Heart right ventricle (tissue), 16 donors: ENCODE measurements around the gene PTGES2. TPM values are rescaled to one million over a fixed set of nuclear protein-coding genes. Genes with fewer than 3 reads are reported as not detected.

Experiments
- ATAC-seq, 8 donors: fragments of 200-7000 bp; cut with Tn5 transposase; one replicate each; pipeline ENCODE4 v1.9.1; 2020; ENCODE audit warnings: mild to moderate bottlenecking in 8 of 8, moderate library complexity in 8 of 8, moderate number of reproducible peaks in 1 of 8
- DNase-seq, 2 donors: peaks; one replicate each; pipeline ENCODE4 v3.0.0-alpha.2; 2020
- H3K27ac ChIP-seq, 10 donors: fragments of 200-600 bp; sonication (generic) in 2 of 10; one replicate each; pipeline versions ENCODE4 v1.5.0 to v1.8.0; 2020 to 2022; ENCODE audit warnings: mild to moderate bottlenecking in 3 of 10
- H3K27me3 ChIP-seq, 7 donors: fragments of 200-600 bp; one replicate each; pipeline ENCODE4 v1.8.0; 2021 to 2022; ENCODE audit warnings: mild to moderate bottlenecking in 2 of 7
- H3K36me3 ChIP-seq, 9 donors: fragments of 200-600 bp; sonication (generic) in 1 of 9; one replicate each; pipeline versions ENCODE4 v1.5.0 to v1.8.0; 2020 to 2022; ENCODE audit warnings: mild to moderate bottlenecking in 2 of 9
- H3K4me1 ChIP-seq, 9 donors: fragments of 200-600 bp; sonication (generic) in 1 of 9; one replicate each; pipeline versions ENCODE4 v1.5.0 to v1.8.0; 2020 to 2022; ENCODE audit warnings: mild to moderate bottlenecking in 4 of 9
- H3K4me3 ChIP-seq, 10 donors: fragments of 200-600 bp; sonication (generic) in 2 of 10; one replicate each; pipeline versions ENCODE4 v1.5.0 to v1.8.0; 2020 to 2022; ENCODE audit warnings: mild to moderate bottlenecking in 7 of 10, moderate library complexity in 2 of 10
- H3K9me3 ChIP-seq, 11 donors: fragments of 200-600 bp in 10 of 11; sonication (generic) in 2 of 11; one replicate each; pipeline versions ENCODE4 v1.5.0 to v1.8.0; 2013 to 2022; ENCODE audit warnings: mild to moderate bottlenecking in 2 of 11, control low read depth in 1 of 11, moderate library complexity in 1 of 11
- WGBS, 2 donors: extraction: QIAGEN DNeasy Blood & Tissue Kit; methylation state at CpG; one replicate each; pipeline ENCODE4 v1.1.7; 2013; ENCODE audit warnings: inconsistent platforms in 1 of 2; 5-methylcytosine and 5-hydroxymethylcytosine counted together
- intact Hi-C, 10 donors: fragments of 100-400 bp; cut with DNase I; formaldehyde crosslinking; loops; one replicate each; pipeline versions ENCODE4 v1.11.1 to v1.14.2; 2022
- polyA plus RNA-seq, 2 donors: library from polyadenylated mRNA; stranded (reverse); fragments of 200-250 nt; gene quantifications; one replicate each; pipeline ENCODE4 v1.2.3, GENCODE V29; 2013
- total RNA-seq, 10 donors: library from RNA; stranded (reverse); fragmentation: NEBNext Ultra II Directional in 3 of 10; extraction: Animal tissue kit (Norgen Biotek cat#: 25700) in 3 of 10; gene quantifications; one replicate each; pipeline versions ENCODE4 v1.2.1 to v1.2.4, GENCODE V29; 2021 to 2023
- TF ChIP-seq, protein P1 (sequence below), 9 donors: fragments of 200-600 bp; sonication (generic) in 2 of 9; IDR thresholded peaks; one replicate each; pipeline versions ENCODE4 v1.5.0 to v1.8.0; 2021 to 2022; ENCODE audit warnings: antibody characterized with exemption in 9 of 9, mild to moderate bottlenecking in 5 of 9, moderate library complexity in 1 of 9
- donor health status: Arrhythmogenic right ventricular cardiomyopathy.
- donor health status: ischemic (EF 13 %, LVEDD 7.1; RV severe dilation, severe dysfunction).
- donor health status: healthy with polysubstance abuse.
- donor health status: DM: no; HTN: yes; CAD: no.
- donor health status: DM: no; HTN: no; CAD: no.
- donor health status: ischemic (EF 25% LVEDD 6.9; RV normal size, moderate dysfunction).
- donor health status: ischemic (EF 25% LVEDD 5.7; RV mildly dilated, moderate dysfunction).
- donor health status: healthy.
- donor health status: DM: yes; HTN: yes; CAD: no.
- donor health status: Ischemic cardiomyopathy.
- donor health status: ischemic (EF 35%, LVEDD 5.7; RV mildly dilated, moderate dysfunction).
- donor health status: nonischemic (EF 11% LVEDD 7.7; RV severe dilation, severe dysfunction).
- donor health status: DM: yes; HTN: yes; CAD: no.
- donor health status: PGD.
- donor health status: ischemic (EF 29% LVEDD 5.4; RV normal size, mild dysfunction).
- donor health status: nonischemic (EF 23%, LVEDD 6.1; RV moderate dilation, normal function).

The PTGES2 gene
- total and polyA plus RNA-seq, 12 donors = 117 to 166 (median 147) TPM

DNA sequence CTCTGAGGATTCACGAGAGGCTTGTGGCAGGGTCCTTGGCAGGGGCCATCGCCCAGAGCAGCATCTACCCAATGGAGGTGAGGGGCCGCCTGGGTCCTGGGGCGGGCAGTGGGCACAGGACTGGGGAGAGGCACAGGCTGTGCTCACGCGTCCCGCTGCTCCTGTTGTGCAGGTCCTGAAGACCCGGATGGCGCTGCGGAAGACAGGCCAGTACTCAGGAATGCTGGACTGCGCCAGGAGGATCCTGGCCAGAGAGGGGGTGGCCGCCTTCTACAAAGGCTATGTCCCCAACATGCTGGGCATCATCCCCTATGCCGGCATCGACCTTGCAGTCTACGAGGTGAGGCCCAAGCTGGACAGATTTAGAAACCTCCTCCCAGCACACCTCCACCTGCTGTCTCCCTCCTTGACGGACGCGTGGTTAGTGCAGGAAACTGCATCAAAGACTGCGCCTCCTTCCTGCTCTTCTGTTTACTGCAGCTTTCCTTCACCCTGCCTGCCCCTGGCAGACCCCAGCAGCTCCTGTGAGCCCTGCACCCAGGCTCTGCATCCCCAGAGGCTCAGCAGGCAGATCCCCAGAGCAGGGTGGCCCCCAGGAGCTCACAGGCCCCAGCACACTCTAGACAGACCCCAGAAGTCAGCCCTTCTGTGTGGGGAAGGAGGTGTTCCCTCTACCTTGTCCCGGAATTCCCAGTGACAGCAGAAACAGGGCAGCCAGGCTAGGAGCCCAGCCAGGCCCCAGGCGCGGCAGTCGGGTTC, 21.2 kb downstream of the PTGES2 start:
- Histone ChIP-seq H3K27me3 (no peaks in the 10 kb centered on the region), H3K4me1 (peaks cover 7 to 46% (median 18%) of the 10 kb centered on the region in 9 donors), H3K36me3 (peaks cover 7 to 84% (median 51%) of the 10 kb centered on the region in 9 donors), H3K4me3 (no peak overlapping the region), H3K9me3 (no peaks in the 10 kb centered on the region), H3K27ac (peak overlapping the region in 1 of 10 donors; percentile 36)
- 94 to 95% methylated on average over 23 of the region's 23 CpGs for WGBS, 2 donors
- no peak for DNase-seq
- intact Hi-C loops = no loop called here
- TF ChIP-seq, protein P1, sequence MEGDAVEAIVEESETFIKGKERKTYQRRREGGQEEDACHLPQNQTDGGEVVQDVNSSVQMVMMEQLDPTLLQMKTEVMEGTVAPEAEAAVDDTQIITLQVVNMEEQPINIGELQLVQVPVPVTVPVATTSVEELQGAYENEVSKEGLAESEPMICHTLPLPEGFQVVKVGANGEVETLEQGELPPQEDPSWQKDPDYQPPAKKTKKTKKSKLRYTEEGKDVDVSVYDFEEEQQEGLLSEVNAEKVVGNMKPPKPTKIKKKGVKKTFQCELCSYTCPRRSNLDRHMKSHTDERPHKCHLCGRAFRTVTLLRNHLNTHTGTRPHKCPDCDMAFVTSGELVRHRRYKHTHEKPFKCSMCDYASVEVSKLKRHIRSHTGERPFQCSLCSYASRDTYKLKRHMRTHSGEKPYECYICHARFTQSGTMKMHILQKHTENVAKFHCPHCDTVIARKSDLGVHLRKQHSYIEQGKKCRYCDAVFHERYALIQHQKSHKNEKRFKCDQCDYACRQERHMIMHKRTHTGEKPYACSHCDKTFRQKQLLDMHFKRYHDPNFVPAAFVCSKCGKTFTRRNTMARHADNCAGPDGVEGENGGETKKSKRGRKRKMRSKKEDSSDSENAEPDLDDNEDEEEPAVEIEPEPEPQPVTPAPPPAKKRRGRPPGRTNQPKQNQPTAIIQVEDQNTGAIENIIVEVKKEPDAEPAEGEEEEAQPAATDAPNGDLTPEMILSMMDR (IDR thresholded peaks at IDR 0.05) = no peak
- peak in 1 of 8 donors; percentile 4 for ATAC-seq

GRCh38 chr9:128105538-128106175, 21.9 kb downstream of the PTGES2 start:
- H3K9me3 ChIP-seq = no peaks in the 10 kb centered on the region
- H3K4me3 ChIP-seq = no peak overlapping the region
- no peak overlapping the region for H3K27ac ChIP-seq
- no peak for DNase-seq
- intact Hi-C loops = no loop called here
- ATAC-seq = no peak
- H3K27me3 ChIP-seq = no peaks in the 10 kb centered on the region
- WGBS, 2 donors = 89 to 94% methylated on average over 21 of the region's 21 CpGs
- H3K36me3 ChIP-seq = peaks cover 7 to 91% (median 56%) of the 10 kb centered on the region in 9 donors
- TF ChIP-seq, protein P1 (IDR thresholded peaks at IDR 0.05) = no peak
- peaks cover 14 to 53% (median 25%) of the 10 kb centered on the region in 9 donors for H3K4me1 ChIP-seq

DNA sequence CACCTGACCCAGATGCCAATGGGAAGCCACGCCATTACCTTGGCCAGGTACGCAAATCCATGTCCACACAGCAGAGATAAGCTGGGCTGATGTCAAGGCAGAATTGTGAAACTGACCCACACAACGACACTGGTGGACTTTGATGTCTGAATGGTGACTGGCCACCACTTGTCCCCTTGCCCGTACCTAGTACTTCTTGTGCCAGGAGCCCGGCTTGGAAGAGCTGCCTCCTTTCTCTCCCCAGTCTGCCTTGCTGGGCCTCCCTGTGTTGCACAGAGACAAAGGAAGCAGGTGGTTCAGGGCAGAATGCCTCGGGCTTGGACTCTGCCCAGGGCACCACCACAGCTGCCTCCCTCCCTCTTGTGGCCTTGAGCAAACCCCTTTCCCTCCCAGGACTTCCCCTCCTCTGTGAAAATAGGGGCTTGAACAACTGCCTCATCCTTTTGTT, 23.3 kb downstream of the PTGES2 start:
- H3K4me3 ChIP-seq = no peak overlapping the region
- WGBS, 2 donors = 73 to 92% methylated on average over 6 of the region's 6 CpGs
- peaks cover 27 to 60% (median 36%) of the 10 kb centered on the region in 9 donors for H3K4me1 ChIP-seq
- TF ChIP-seq, protein P1 (IDR thresholded peaks at IDR 0.05) = no peak
- DNase-seq (no peak), ATAC-seq (no peak)
- intact Hi-C loops = no loop called here
- no peaks in the 10 kb centered on the region for H3K9me3 ChIP-seq
- H3K36me3 ChIP-seq = peaks cover 7 to 91% (median 56%) of the 10 kb centered on the region in 9 donors
- no peaks in the 10 kb centered on the region for H3K27me3 ChIP-seq
- H3K27ac ChIP-seq = no peak overlapping the region

- no peak for ATAC-seq
- no peak for DNase-seq
- Histone ChIP-seq H3K9me3 (no peaks in the 10 kb centered on the region), H3K27me3 (no peaks in the 10 kb centered on the region), H3K27ac (peak overlapping the region in 1 of 10 donors; percentile 6), H3K4me1 (peaks cover 30 to 59% (median 42%) of the 10 kb centered on the region in 9 donors), H3K4me3 (no peak overlapping the region), H3K36me3 (peaks cover 7 to 84% (median 56%) of the 10 kb centered on the region in 9 donors)
- WGBS, 2 donors = 84 to 91% methylated on average over 8 of the region's 8 CpGs
- TF ChIP-seq, protein P1 (IDR thresholded peaks at IDR 0.05) = peak in 4 of 9 donors; percentile 9 to 22 (median 17)
- intact Hi-C loops = no loop called here
Observed at GRCh38 chr9:128103589-128103962, 24.0 kb downstream of the PTGES2 start.
